SK-N-SH treated with all-trans-retinoic acid at 6 μM for 48 hours (cell line): ENCODE measurements around the gene ZSCAN30.

Experiments
- BACH2 ChIP-seq: fragments of 250-450 bp; sonication (Bioruptor Pico); IDR thresholded peaks from 2 replicates; pipeline ENCODE4 v1.9.0; 2021; ENCODE audit warnings: mild to moderate bottlenecking, borderline replicate concordance
- CSDC2 ChIP-seq: fragments of 250-450 bp; sonication (Bioruptor Pico); IDR thresholded peaks from 2 replicates; pipeline ENCODE4 v1.5.0; 2020; ENCODE audit warnings: mild to moderate bottlenecking, moderate library complexity
- ESRRG ChIP-seq: fragments of 250-450 bp; sonication (Bioruptor Pico); IDR thresholded peaks from 2 replicates; pipeline ENCODE4 v1.6.1; 2021; ENCODE audit warnings: mild to moderate bottlenecking
- GLIS3 ChIP-seq: fragments of 250-450 bp; sonication (Bioruptor Pico); IDR thresholded peaks from 2 replicates; pipeline ENCODE4 v1.5.0; 2020; ENCODE audit warnings: mild to moderate bottlenecking, moderate library complexity
- SNAI2 ChIP-seq: fragments of 250-450 bp; sonication (Bioruptor Pico); IDR thresholded peaks from 2 replicates; pipeline ENCODE4 v1.5.0; 2020; ENCODE audit warnings: mild to moderate bottlenecking, moderate library complexity
- TOX ChIP-seq: fragments of 250-450 bp; sonication (Bioruptor Pico); IDR thresholded peaks from 2 replicates; pipeline ENCODE4 v1.8.0; 2021; ENCODE audit warnings: mild to moderate bottlenecking, moderate library complexity, borderline replicate concordance
- ZFP3 ChIP-seq: fragments of 250-450 bp; sonication (Bioruptor Pico); IDR thresholded peaks from 2 replicates; pipeline ENCODE4 v1.5.0; 2020; ENCODE audit warnings: mild to moderate bottlenecking, moderate library complexity
- ZNF70 ChIP-seq: fragments of 450-650 bp; formaldehyde crosslinking; IDR thresholded peaks from 2 replicates; pipeline ENCODE4 v1.5.0; 2020; ENCODE audit warnings: mild to moderate bottlenecking, moderate library complexity
- ZNF8 ChIP-seq: fragments of 450-650 bp; formaldehyde crosslinking; IDR thresholded peaks from 2 replicates; pipeline ENCODE4 v1.5.0; 2020; ENCODE audit warnings: mild to moderate bottlenecking, moderate library complexity
- TF ChIP-seq, protein P1 (sequence below): fragments of 250-450 bp; sonication (Bioruptor Pico); IDR thresholded peaks from 2 replicates; pipeline ENCODE4 v1.8.0; 2020; ENCODE audit warnings: mild to moderate bottlenecking, moderate library complexity, borderline replicate concordance

DNA sequence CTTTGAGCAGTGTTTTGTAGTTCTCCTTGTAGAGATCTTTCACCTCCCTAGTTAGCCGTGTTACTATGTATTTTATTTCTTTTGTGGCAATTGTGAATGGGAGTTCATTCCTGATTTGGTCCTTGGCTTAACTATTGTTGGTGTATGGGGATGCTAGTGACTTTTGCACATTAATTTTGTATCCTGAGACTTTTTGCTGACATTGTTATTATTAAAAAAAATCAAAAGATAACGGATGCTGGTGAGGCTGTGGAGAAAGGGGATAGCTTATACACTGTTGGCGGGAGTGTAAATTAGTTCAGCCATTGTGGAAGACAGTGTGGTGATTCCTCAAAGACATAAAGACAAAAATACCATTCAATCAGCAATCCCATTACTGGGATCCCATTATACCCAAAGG, 66.2 kb downstream of the ZSCAN30 start:
- TF ChIP-seq ZFP3 (CRISPR knock-in tag) (no peak), ZNF8 (CRISPR knock-in tag) (no peak), CSDC2 (CRISPR knock-in tag) (no peak), BACH2 (CRISPR knock-in tag) (no peak), SNAI2 (no peak), GLIS3 (CRISPR knock-in tag) (no peak), ESRRG (CRISPR knock-in tag) (no peak), ZNF70 (CRISPR knock-in tag) (no peak), TOX (CRISPR knock-in tag) (no peak)
- TF ChIP-seq, protein P1, sequence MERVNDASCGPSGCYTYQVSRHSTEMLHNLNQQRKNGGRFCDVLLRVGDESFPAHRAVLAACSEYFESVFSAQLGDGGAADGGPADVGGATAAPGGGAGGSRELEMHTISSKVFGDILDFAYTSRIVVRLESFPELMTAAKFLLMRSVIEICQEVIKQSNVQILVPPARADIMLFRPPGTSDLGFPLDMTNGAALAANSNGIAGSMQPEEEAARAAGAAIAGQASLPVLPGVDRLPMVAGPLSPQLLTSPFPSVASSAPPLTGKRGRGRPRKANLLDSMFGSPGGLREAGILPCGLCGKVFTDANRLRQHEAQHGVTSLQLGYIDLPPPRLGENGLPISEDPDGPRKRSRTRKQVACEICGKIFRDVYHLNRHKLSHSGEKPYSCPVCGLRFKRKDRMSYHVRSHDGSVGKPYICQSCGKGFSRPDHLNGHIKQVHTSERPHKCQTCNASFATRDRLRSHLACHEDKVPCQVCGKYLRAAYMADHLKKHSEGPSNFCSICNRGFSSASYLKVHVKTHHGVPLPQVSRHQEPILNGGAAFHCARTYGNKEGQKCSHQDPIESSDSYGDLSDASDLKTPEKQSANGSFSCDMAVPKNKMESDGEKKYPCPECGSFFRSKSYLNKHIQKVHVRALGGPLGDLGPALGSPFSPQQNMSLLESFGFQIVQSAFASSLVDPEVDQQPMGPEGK (CRISPR knock-in tag), result no peak
